H1 (cell line): ENCODE results near the gene PHTF2. TPM values are rescaled to one million over a fixed set of nuclear protein-coding genes. Genes with fewer than 3 reads are reported as not detected.

Experiments used
- CTCF ChIA-PET: fragments of 300-600 bp; sonication (Branson Sonifier 250); formaldehyde crosslinking; loops from one replicate; lab custom pipeline; 2021; ENCODE audit not compliant: partially characterized antibody; lab: Charles Lee
- POLR2A ChIA-PET: fragments of 300-600 bp; sonication (Branson Sonifier 250); formaldehyde crosslinking; loops from one replicate; lab custom pipeline; 2021; ENCODE audit warnings: inconsistent platforms; ENCODE audit not compliant: partially characterized antibody; lab: Charles Lee
- DNase-seq, 2 experiments: peaks; one replicate each; pipeline versions ENCODE4 v3.0.0 to v3.0.0-alpha.2; 2010 to 2022; ENCODE audit warnings: low spot score in 2 of 2, low read depth in 1 of 2, mixed read lengths in 1 of 2
- FAIRE-seq: peaks from 2 replicates; lab custom pipeline; 2011; peaks lifted over from hg19 to GRCh38; lab: Jason Lieb, UNC
- H2AFZ ChIP-seq: 2 replicates; pipeline ENCODE4 v1.8.1; 2012; ENCODE audit warnings: low read length, inconsistent platforms
- H2AK5ac ChIP-seq: 2 replicates; pipeline ENCODE4 v1.6.1; 2013; ENCODE audit warnings: low read depth, low read length
- H2BK120ac ChIP-seq: replicated peaks from 2 replicates; pipeline ENCODE3; 2013; ENCODE audit warnings: low read depth, low read length, inconsistent platforms
- H2BK12ac ChIP-seq: 2 replicates; pipeline ENCODE4 v1.6.1; 2013; ENCODE audit warnings: low read depth, low read length
- H2BK15ac ChIP-seq: 2 replicates; pipeline ENCODE4 v1.6.1; 2013; ENCODE audit warnings: low read length
- H2BK20ac ChIP-seq: 2 replicates; pipeline ENCODE4 v1.6.1; 2013; ENCODE audit warnings: low read length
- H2BK5ac ChIP-seq: 2 replicates; pipeline ENCODE4 v1.6.1; 2013; ENCODE audit warnings: low read depth, low read length
- H3K14ac ChIP-seq: 2 replicates; pipeline ENCODE4 v1.6.1; 2013; ENCODE audit warnings: inconsistent platforms; ENCODE audit not compliant: insufficient read length
- H3K18ac ChIP-seq: 2 replicates; pipeline ENCODE4 v1.6.1; 2013; ENCODE audit warnings: low read length; ENCODE audit errors: extremely low read depth
- H3K23ac ChIP-seq: 2 replicates; pipeline ENCODE4 v1.6.1; 2013; ENCODE audit warnings: inconsistent platforms; ENCODE audit not compliant: insufficient read length
- H3K23me2 ChIP-seq: 2 replicates; pipeline ENCODE4 v1.6.1; 2013; ENCODE audit warnings: low read depth, low read length
- H3K27ac ChIP-seq: 2 replicates; pipeline ENCODE4 v1.6.1; 2011; ENCODE audit warnings: low read depth, low read length, inconsistent platforms
- H3K27me3 ChIP-seq, 4 experiments: replicated peaks in 1 of 4; 1 replicate in 1 of 4; 2 replicates in 3 of 4; pipeline versions ENCODE4 v1.6.1 to v1.8.1; 2011 to 2013; ENCODE audit warnings: low read length in 3 of 4, mild to moderate bottlenecking in 3 of 4, inconsistent platforms in 2 of 4, mixed read lengths in 2 of 4, moderate library complexity in 1 of 4; ENCODE audit not compliant: control insufficient read depth in 3 of 4, insufficient read depth in 3 of 4; ENCODE audit errors: extremely low read depth in 1 of 4
- H3K36me3 ChIP-seq, 4 experiments: 2 replicates each; pipeline versions ENCODE4 v1.6.1 to v1.8.1; 2011 to 2013; ENCODE audit warnings: mild to moderate bottlenecking in 4 of 4, low read length in 3 of 4, moderate library complexity in 2 of 4, control low read depth in 1 of 4, inconsistent platforms in 1 of 4; ENCODE audit not compliant: insufficient read depth in 4 of 4, control insufficient read depth in 2 of 4
- H3K4ac ChIP-seq: replicated peaks from 2 replicates; pipeline ENCODE3; 2013; ENCODE audit warnings: low read length, low read depth, mixed read lengths, inconsistent platforms; ENCODE audit not compliant: insufficient read length
- H3K4me1 ChIP-seq, 4 experiments: replicated peaks in 1 of 4; 1 replicate in 1 of 4; 2 replicates in 3 of 4; pipeline versions ENCODE4 v1.6.1 to v1.8.1; 2011 to 2013; ENCODE audit warnings: low read length in 3 of 4, inconsistent platforms in 2 of 4, mixed read lengths in 1 of 4; ENCODE audit not compliant: insufficient read depth in 4 of 4, control insufficient read depth in 3 of 4
- H3K4me2 ChIP-seq, 2 experiments: 2 replicates each; pipeline versions ENCODE4 v1.6.1 to v1.8.1; 2011 to 2013; ENCODE audit warnings: low read depth in 2 of 2, low read length in 2 of 2, control low read depth in 1 of 2, inconsistent platforms in 1 of 2, mild to moderate bottlenecking in 1 of 2; ENCODE audit not compliant: insufficient read depth in 1 of 2
- H3K4me3 ChIP-seq, 4 experiments: fragments of 200-600, 300-600 bp in 1 of 4; sonication (generic), shearing (Covaris generic), sonication (Bioruptor Twin) in 1 of 4; 2 replicates each; pipeline versions ENCODE4 v1.5.1 to v1.8.1; 2011 to 2016; ENCODE audit warnings: low read length in 4 of 4, low read depth in 3 of 4, control low read depth in 2 of 4, inconsistent platforms in 2 of 4, mild to moderate bottlenecking in 2 of 4, mixed read lengths in 1 of 4, moderate library complexity in 1 of 4; ENCODE audit not compliant: insufficient read depth in 2 of 4; ENCODE audit errors: extremely low read depth in 1 of 4
- H3K56ac ChIP-seq: replicated peaks from 2 replicates; pipeline ENCODE3; 2013; ENCODE audit warnings: low read depth, mild to moderate bottlenecking, mixed read lengths, low read length, inconsistent platforms; ENCODE audit not compliant: insufficient read length
- H3K79me1 ChIP-seq: 2 replicates; pipeline ENCODE4 v1.6.1; 2013; ENCODE audit warnings: low read depth, low read length, control low read depth
- H3K79me2 ChIP-seq, 2 experiments: 2 replicates each; pipeline versions ENCODE4 v1.6.1 to v1.8.1; 2012 to 2013; ENCODE audit warnings: low read length in 2 of 2, mild to moderate bottlenecking in 2 of 2, inconsistent platforms in 1 of 2; ENCODE audit not compliant: insufficient read depth in 2 of 2, control insufficient read depth in 1 of 2
- H3K9ac ChIP-seq, 4 experiments: replicated peaks in 1 of 4; 1 replicate in 1 of 4; 2 replicates in 3 of 4; pipeline versions ENCODE4 v1.6.1 to v1.8.1; 2011 to 2013; ENCODE audit warnings: low read depth in 3 of 4, low read length in 3 of 4, control low read depth in 2 of 4, mild to moderate bottlenecking in 2 of 4, moderate library complexity in 2 of 4, inconsistent platforms in 1 of 4; ENCODE audit errors: extremely low read depth in 1 of 4
- H3K9me3 ChIP-seq, 2 experiments: 2 replicates each; pipeline versions ENCODE4 v1.6.1 to v1.8.1; 2012 to 2013; ENCODE audit warnings: mild to moderate bottlenecking in 2 of 2, moderate library complexity in 2 of 2, control low read depth in 1 of 2, inconsistent platforms in 1 of 2, low read depth in 1 of 2, low read length in 1 of 2, mixed read lengths in 1 of 2; ENCODE audit not compliant: insufficient read depth in 2 of 2
- H4K20me1 ChIP-seq, 2 experiments: replicated peaks in 1 of 2; 2 replicates each; pipeline versions ENCODE3 to v1.8.1; 2011 to 2013; ENCODE audit warnings: inconsistent platforms in 2 of 2, low read length in 2 of 2, mild to moderate bottlenecking in 1 of 2; ENCODE audit not compliant: insufficient read depth in 2 of 2, control insufficient read depth in 1 of 2
- H4K5ac ChIP-seq: 2 replicates; pipeline ENCODE4 v1.6.1; 2013; ENCODE audit warnings: low read length, low read depth, mixed read lengths, inconsistent platforms; ENCODE audit not compliant: insufficient read length
- H4K8ac ChIP-seq: 2 replicates; pipeline ENCODE4 v1.8.0; 2013; ENCODE audit warnings: mild to moderate bottlenecking, moderate library complexity, low read length, inconsistent platforms; ENCODE audit not compliant: insufficient read depth; ENCODE audit errors: extremely low read depth
- H4K91ac ChIP-seq: replicated peaks from 2 replicates; pipeline ENCODE3; 2013; ENCODE audit warnings: low read length, mixed read lengths, inconsistent platforms; ENCODE audit not compliant: insufficient read length
- ASH2L ChIP-seq: fragments of 200-600, 300-600 bp; sonication (generic); IDR thresholded peaks from one replicate; pipeline ENCODE4 v1.7.1; 2017; ENCODE audit warnings: low read length
- BACH1 ChIP-seq: IDR thresholded peaks from 2 replicates; pipeline ENCODE4 v1.6.1; 2012; ENCODE audit warnings: low read length, improper control_type of control experiment
- JUN ChIP-seq: IDR thresholded peaks from 2 replicates; pipeline ENCODE4 v1.6.1; 2011; ENCODE audit warnings: low read depth, mild to moderate bottlenecking, improper control_type of control experiment, low read length
- PHF8 ChIP-seq: fragments of 200-600 bp; sonication (generic); conservative IDR thresholded peaks from 2 replicates; pipeline ENCODE4 v1.7.1; 2012; ENCODE audit warnings: low read depth, mild to moderate bottlenecking, inconsistent platforms, low read length, moderate library complexity
- SAP30 ChIP-seq: fragments of 300-600 bp; sonication (generic); IDR thresholded peaks from 2 replicates; pipeline ENCODE4 v1.7.1; 2012; ENCODE audit warnings: low read length, moderate library complexity, mild to moderate bottlenecking, inconsistent platforms; ENCODE audit not compliant: insufficient read depth, insufficient replicate concordance
- TAF1 ChIP-seq: IDR thresholded peaks from 2 replicates; pipeline ENCODE4 v1.6.1; 2011; ENCODE audit warnings: mild to moderate bottlenecking, low read depth, low read length
- WGBS, 2 experiments: shearing (Covaris generic) in 1 of 2; methylation state at CpG; one replicate each; pipeline versions ENCODE4 v1.1.6 to v1.1.7; 2013 to 2015; ENCODE audit warnings: low lambda C conversion rate in 2 of 2, mixed read lengths in 2 of 2, inconsistent platforms in 1 of 2, low coverage in 1 of 2, missing lambda C conversion rate in 1 of 2; ENCODE audit not compliant: insufficient replicate concordance in 2 of 2, insufficient coverage in 1 of 2, insufficient read length in 1 of 2; ENCODE audit errors: extremely low coverage in 1 of 2, missing lambda C conversion rate in 1 of 2; 5-methylcytosine and 5-hydroxymethylcytosine counted together
- polyA plus RNA-seq, 7 experiments: library from polyadenylated mRNA; depleted of rRNA in 3 of 7; stranded (reverse) in 5 of 7; unstranded in 2 of 7; fragments of >200 nt in 5 of 7; fragments of 200-250 nt in 2 of 7; gene quantifications; 1 replicate in 5 of 7; 2 replicates in 1 of 7; 4 replicates in 1 of 7; pipeline versions ENCODE4 v1.2.1 to v1.2.3, GENCODE V29; 2011 to 2013; ENCODE audit warnings: missing spikeins in 2 of 7, mixed read lengths in 2 of 7
- total RNA-seq: library from RNA; stranded (reverse); fragmentation: NEBNext Ultra II Directional; extraction: Animal tissue kit (Norgen Biotek cat#: 25700); gene quantifications from 2 replicates; pipeline ENCODE4 v1.2.1, GENCODE V29; 2021
- TF ChIP-seq, protein P1 (sequence below): IDR thresholded peaks from 2 replicates; pipeline ENCODE4 v1.6.1; 2012; ENCODE audit warnings: inconsistent platforms
- TF ChIP-seq, protein P2 (sequence below): IDR thresholded peaks from 2 replicates; pipeline ENCODE4 v1.6.1; 2012; ENCODE audit warnings: low read length, inconsistent platforms

The PHTF2 gene
- total and polyA plus RNA-seq, 2 of the 8 experiments (the other 6 are each of a cell fraction or from before 2014, with no cell fraction given): 9.0 to 25.4 TPM

DNA sequence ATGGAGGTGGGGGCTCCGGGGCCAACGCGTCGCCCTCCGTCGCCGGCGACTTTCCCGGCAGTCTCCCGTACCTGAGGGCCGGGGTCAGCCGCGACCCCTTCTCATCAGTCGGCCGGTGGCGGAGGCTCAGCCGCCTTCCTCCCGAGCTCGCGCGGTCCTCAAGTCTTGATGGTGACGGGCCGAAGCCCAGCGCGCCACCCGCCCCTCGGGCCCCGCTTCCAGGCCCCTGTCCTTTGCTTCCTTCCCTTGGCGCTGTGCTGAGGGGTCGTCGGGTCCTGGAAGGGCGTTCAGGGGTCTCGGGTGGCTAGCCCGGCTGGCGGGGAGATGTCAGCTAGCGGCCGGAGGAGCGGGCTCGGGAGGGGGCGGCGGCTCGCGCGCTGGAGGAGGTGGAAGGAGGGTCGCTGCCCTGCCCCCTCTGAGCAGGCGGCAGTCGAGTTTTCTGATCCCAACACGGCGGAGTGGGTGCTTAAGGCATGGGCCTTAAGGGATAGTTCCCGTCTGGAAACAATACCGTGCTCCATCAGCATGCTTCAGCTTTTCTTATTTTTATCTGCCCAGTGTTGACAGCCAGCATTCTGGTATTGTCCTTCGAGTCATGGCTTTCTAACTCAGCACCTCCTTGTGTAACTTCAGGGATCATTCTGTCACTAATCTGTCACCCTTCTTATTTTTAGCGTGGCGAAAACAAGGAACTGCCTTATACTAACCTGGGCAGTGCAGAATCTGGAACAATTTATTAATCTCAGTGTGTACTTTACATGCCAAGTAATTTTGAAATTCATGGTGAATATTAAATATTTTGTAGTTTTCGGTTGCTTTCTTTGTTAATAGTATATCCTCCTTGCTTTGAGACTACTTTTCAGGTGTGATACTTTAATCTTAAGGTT, 748 bp downstream of the PHTF2 start:
- H3K56ac ChIP-seq: no peak overlapping the region
- H3K18ac ChIP-seq: no peak overlapping the region; the same call in 1 of the 2 replicates
- H2AFZ ChIP-seq: peak overlapping the region; percentile 64; the same call in 1 of the 2 replicates
- no peak overlapping the region for H3K23ac ChIP-seq
- no peak for FAIRE-seq
- peak overlapping the region; percentile 94 for H4K5ac ChIP-seq
- H4K8ac ChIP-seq: peak overlapping the region; percentile 85; the same call in 1 of the 2 replicates
- no peaks in the 10 kb centered on the region for H3K27me3 ChIP-seq
- H3K4me3 ChIP-seq: peak overlapping the region; percentile 81 to 89 (median 84)
- DNase-seq: peak in 1 of 2 experiments; percentile 79
- H3K9me3 ChIP-seq: no peaks in the 10 kb centered on the region
- peak overlapping the region; percentile 83 to 94 for H3K4me2 ChIP-seq
- H3K14ac ChIP-seq: no peak overlapping the region
- CTCF ChIA-PET: no interaction called here
- peak overlapping the region; percentile 64 for H3K27ac ChIP-seq
- H3K36me3 ChIP-seq: peaks cover 0 to under 1% (median 0%) of the 10 kb centered on the region in 4 experiments; a peak in 1 of 8 replicates
- peaks cover 0 to 46% of the 10 kb centered on the region in 2 experiments; a peak in 2 of 4 replicates for H3K79me2 ChIP-seq
- WGBS, 2 experiments: 4% methylated on average over 35 of the region's 55 CpGs; no CpG with 5 or more reads in 1 of the 2 experiments
- no peak overlapping the region; the same call in 1 of the 2 replicates for H2BK5ac ChIP-seq
- H4K91ac ChIP-seq: no peak overlapping the region
- POLR2A ChIA-PET: interaction anchor here (0.6 to 1.9 kb wide), 10 partner anchors 11 to 263 kb away, joined by 3 to 5 read pairs (median 3); partner anchors contain the start of gene RSBN1L
- peak overlapping the region; percentile 64 to 85 (median 70) for H3K9ac ChIP-seq
- H3K4me1 ChIP-seq: peaks cover 0 to 2% (median 2%) of the 10 kb centered on the region in 4 experiments; a peak in 3 of 7 replicates
- no peak overlapping the region for H2BK12ac ChIP-seq
- no peak overlapping the region for H2BK20ac ChIP-seq
- no peak overlapping the region; the same call in 1 of the 2 replicates for H2BK15ac ChIP-seq
- H2BK120ac ChIP-seq: no peak overlapping the region
- 0 out of 2 replicates have a peak, but pooled peaks cover 3% of the 10 kb centered on the region for H3K79me1 ChIP-seq
- no peak overlapping the region for H2AK5ac ChIP-seq
- H3K4ac ChIP-seq: no peak overlapping the region
- H4K20me1 ChIP-seq: peaks cover 0 to 2% of the 10 kb centered on the region in 2 experiments
- peaks cover 3% of the 10 kb centered on the region for H3K23me2 ChIP-seq
- TF ChIP-seq PHF8 (peak; percentile 49; the same call in 1 of the 2 replicates), SAP30 (peak; percentile 66), ASH2L (peak; percentile 74), TAF1 (no peak), BACH1 (peak; percentile 11; the same call in 1 of the 2 replicates), JUN (no peak)
- TF ChIP-seq, protein P1, sequence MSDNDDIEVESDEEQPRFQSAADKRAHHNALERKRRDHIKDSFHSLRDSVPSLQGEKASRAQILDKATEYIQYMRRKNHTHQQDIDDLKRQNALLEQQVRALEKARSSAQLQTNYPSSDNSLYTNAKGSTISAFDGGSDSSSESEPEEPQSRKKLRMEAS: peak; percentile 7; the same call in 1 of the 2 replicates
- TF ChIP-seq, protein P2, sequence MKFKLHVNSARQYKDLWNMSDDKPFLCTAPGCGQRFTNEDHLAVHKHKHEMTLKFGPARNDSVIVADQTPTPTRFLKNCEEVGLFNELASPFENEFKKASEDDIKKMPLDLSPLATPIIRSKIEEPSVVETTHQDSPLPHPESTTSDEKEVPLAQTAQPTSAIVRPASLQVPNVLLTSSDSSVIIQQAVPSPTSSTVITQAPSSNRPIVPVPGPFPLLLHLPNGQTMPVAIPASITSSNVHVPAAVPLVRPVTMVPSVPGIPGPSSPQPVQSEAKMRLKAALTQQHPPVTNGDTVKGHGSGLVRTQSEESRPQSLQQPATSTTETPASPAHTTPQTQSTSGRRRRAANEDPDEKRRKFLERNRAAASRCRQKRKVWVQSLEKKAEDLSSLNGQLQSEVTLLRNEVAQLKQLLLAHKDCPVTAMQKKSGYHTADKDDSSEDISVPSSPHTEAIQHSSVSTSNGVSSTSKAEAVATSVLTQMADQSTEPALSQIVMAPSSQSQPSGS: no peak
